Type B pancreatic cell (in vitro differentiated cells): Measurements from ENCODE around the gene OR6C1. TPM values are rescaled to one million over a fixed set of nuclear protein-coding genes. Genes with fewer than 3 reads are reported as not detected.
"Not testable (repeated sequence)": the region's sequence is repeated elsewhere in the genome, so short reads cannot be mapped to it uniquely, and the experiment has no call there.

Experiments
- DNase-seq: peaks from one replicate; pipeline ENCODE4 v3.0.0; 2021; ENCODE audit warnings: mixed read lengths; ENCODE audit not compliant: unreplicated experiment; ENCODE audit errors: extremely low spot score
- H3K27ac Mint-ChIP-seq: 2 replicates; pipeline ENCODE4 v1.8.0; 2021; ENCODE audit warnings: mild to moderate bottlenecking, mixed read lengths
- H3K27me3 Mint-ChIP-seq: 2 replicates; pipeline ENCODE4 v1.8.0; 2021; ENCODE audit warnings: mixed read lengths
- H3K36me3 Mint-ChIP-seq: 2 replicates; pipeline ENCODE4 v1.8.0; 2021; ENCODE audit warnings: mixed read lengths
- H3K4me1 Mint-ChIP-seq: one replicate; pipeline ENCODE4 v1.8.0; 2021; ENCODE audit warnings: mixed read lengths; ENCODE audit not compliant: unreplicated experiment
- H3K4me3 Mint-ChIP-seq: 2 replicates; pipeline ENCODE4 v1.8.0; 2021; ENCODE audit warnings: mild to moderate bottlenecking, mixed read lengths
- H3K9me3 Mint-ChIP-seq: 2 replicates; pipeline ENCODE4 v1.8.0; 2021; ENCODE audit warnings: mixed read lengths
- CTCF ChIP-seq: fragments of 200-600 bp; sonication (generic); conservative IDR thresholded peaks from 2 replicates; pipeline ENCODE4 v1.5.0; 2021; ENCODE audit warnings: antibody characterized with exemption, mild to moderate bottlenecking
- long read RNA-seq: library from polyadenylated mRNA; unstranded; transcript quantifications from one replicate; pipeline ENCODE4 v2.0.0, GENCODE V29; 2020
- total RNA-seq: library from RNA; stranded (reverse); gene quantifications from 2 replicates; pipeline ENCODE4 v1.2.1, GENCODE V29; 2021; ENCODE audit warnings: low replicate concordance

OR6C1 gene
- not detected in 2 replicates for total RNA-seq
- long read RNA-seq: 0 reads

GRCh38 chr12:55314043-55314442 lies at the start of gene OR6C1:
Gene OR6C1, plus strand, starts transcription at chr12:55314343. Its CDS starts 6,257 bp downstream, at chr12:55320600.
- Mint-ChIP-seq H3K4me3 (no peak within 1 kb of the TSS), H3K27me3 (peaks cover 6% of the 10 kb centered on the region), H3K36me3 (no peaks in the 10 kb centered on the region), H3K4me1 (no peaks in the 10 kb centered on the region), H3K9me3 (no peaks in the 10 kb centered on the region), H3K27ac (no peak within 1 kb of the TSS)
- TF ChIP-seq CTCF: no peak
- DNase-seq: no peak

- Mint-ChIP-seq H3K4me3 (no peak overlapping the region), H3K27me3 (no peaks in the 10 kb centered on the region), H3K36me3 (no peaks in the 10 kb centered on the region), H3K27ac (no peak overlapping the region), H3K4me1 (no peaks in the 10 kb centered on the region), H3K9me3 (no peaks in the 10 kb centered on the region)
- TF ChIP-seq CTCF: no peak
- no peak for DNase-seq
Observed at GRCh38 chr12:55280991-55281390, 33.2 kb upstream of the OR6C1 start.

- no peaks in the 10 kb centered on the region for H3K36me3 Mint-ChIP-seq
- TF ChIP-seq CTCF: no peak
- H3K9me3 Mint-ChIP-seq: no peaks in the 10 kb centered on the region
- no peak overlapping the region for H3K4me3 Mint-ChIP-seq
- H3K4me1 Mint-ChIP-seq: no peaks in the 10 kb centered on the region
- H3K27me3 Mint-ChIP-seq: no peaks in the 10 kb centered on the region
- no peak for DNase-seq
- no peak overlapping the region for H3K27ac Mint-ChIP-seq
Observed at GRCh38 chr12:55289999-55290398, 24.1 kb upstream of the OR6C1 start.

- Mint-ChIP-seq H3K4me1 (no peaks in the 10 kb centered on the region), H3K4me3 (no peak within 1 kb of the TSS), H3K27me3 (peaks cover 5% of the 10 kb centered on the region), H3K36me3 (no peaks in the 10 kb centered on the region), H3K9me3 (no peaks in the 10 kb centered on the region), H3K27ac (no peak within 1 kb of the TSS)
- no peak for TF ChIP-seq CTCF
- no peak for DNase-seq
Observed at GRCh38 chr12:55296469-55296868, 17.7 kb upstream of the OR6C1 start, which contains the start of gene OR6C6. Gene OR6C6, minus strand, starts transcription at chr12:55296569. Its CDS starts 1,337 bp downstream, at chr12:55295232.

- TF ChIP-seq CTCF: no peak
- Mint-ChIP-seq H3K27ac (no peak overlapping the region), H3K36me3 (no peaks in the 10 kb centered on the region), H3K9me3 (no peaks in the 10 kb centered on the region), H3K4me3 (no peak overlapping the region), H3K27me3 (no peaks in the 10 kb centered on the region), H3K4me1 (no peaks in the 10 kb centered on the region)
- DNase-seq: no peak
Observed at GRCh38 chr12:55320201-55320600, 6.1 kb downstream of the OR6C1 start.

- not testable (repeated sequence) for H3K4me3 Mint-ChIP-seq, H3K36me3 Mint-ChIP-seq, H3K9me3 Mint-ChIP-seq, DNase-seq, H3K27ac Mint-ChIP-seq, H3K4me1 Mint-ChIP-seq, H3K27me3 Mint-ChIP-seq
Observed at GRCh38 chr12:55325801-55326200, 11.7 kb downstream of the OR6C1 start.
